ENCODE measurements around the gene SSNA1. TPM values are rescaled to one million over a fixed set of nuclear protein-coding genes. Genes with fewer than 3 reads are reported as not detected.

SSNA1 gene
- total RNA-seq, 4 donors from 2014 or later = 93.5 to 104 (median 99.8) TPM

DNA sequence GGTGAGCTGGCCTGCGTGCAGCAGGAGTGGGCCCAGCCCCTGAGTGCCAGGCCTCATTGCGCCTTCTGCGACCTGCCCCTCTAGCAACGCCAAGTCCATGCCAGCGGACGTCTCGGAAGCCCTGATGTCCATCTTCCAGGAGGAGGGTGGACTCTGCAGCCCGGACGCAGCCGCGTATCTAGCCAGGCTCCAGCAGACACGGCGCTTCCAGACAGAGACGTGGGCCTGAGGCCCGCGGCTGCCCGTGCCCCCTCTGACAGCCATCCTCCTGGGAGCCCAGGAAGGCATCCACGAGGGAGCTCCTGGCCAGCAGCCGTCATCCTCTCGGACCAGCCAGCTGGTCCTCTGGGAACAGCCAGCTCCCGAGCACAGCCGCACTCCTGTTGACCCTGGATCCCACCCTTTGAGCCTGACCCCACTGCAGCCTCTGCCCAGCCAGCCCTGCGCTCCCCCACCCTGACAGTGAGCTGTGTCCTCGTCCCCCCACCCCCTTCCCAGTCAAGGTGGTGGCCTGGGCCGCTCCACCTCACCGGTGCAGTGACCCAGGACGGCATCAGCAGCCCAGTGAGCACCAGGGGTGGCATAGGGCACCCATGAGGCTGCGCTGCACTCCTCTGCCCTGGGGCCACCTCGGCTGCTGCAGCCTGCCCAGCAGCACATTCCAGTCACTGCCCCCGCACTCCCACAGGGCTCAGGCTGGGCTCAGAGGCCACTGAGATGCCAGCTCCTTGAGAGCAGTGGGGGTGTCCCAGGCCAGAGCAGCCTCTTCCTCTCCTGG, 27.9 kb downstream of the SSNA1 start:
- Histone ChIP-seq H3K4me1 (peaks cover 3 to 26% (median 25%) of the 10 kb centered on the region in 4 donors), H3K9me3 (no peaks in the 10 kb centered on the region), H3K27ac (peak overlapping the region in 3 of 4 donors; percentile 83 to 89 (median 85)), H3K36me3 (no peaks in the 10 kb centered on the region), H3K4me3 (no peak overlapping the region), H3K27me3 (no peaks in the 10 kb centered on the region)
- DNase-seq = no peak
- intact Hi-C loops (cut with DNase I; ENCODE audit: low total_unique reads) = no loop called here
- TF ChIP-seq, protein P1, sequence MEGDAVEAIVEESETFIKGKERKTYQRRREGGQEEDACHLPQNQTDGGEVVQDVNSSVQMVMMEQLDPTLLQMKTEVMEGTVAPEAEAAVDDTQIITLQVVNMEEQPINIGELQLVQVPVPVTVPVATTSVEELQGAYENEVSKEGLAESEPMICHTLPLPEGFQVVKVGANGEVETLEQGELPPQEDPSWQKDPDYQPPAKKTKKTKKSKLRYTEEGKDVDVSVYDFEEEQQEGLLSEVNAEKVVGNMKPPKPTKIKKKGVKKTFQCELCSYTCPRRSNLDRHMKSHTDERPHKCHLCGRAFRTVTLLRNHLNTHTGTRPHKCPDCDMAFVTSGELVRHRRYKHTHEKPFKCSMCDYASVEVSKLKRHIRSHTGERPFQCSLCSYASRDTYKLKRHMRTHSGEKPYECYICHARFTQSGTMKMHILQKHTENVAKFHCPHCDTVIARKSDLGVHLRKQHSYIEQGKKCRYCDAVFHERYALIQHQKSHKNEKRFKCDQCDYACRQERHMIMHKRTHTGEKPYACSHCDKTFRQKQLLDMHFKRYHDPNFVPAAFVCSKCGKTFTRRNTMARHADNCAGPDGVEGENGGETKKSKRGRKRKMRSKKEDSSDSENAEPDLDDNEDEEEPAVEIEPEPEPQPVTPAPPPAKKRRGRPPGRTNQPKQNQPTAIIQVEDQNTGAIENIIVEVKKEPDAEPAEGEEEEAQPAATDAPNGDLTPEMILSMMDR (IDR thresholded peaks at IDR 0.05) = no peak
- TF ChIP-seq EP300 (IDR thresholded peaks at IDR 0.05; ENCODE audit: low read depth) = no peak
- TF ChIP-seq POLR2AphosphoS5 (IDR thresholded peaks at IDR 0.05) = no peak
- no peak for TF ChIP-seq POLR2A (IDR thresholded peaks at IDR 0.05)
- in situ Hi-C loops (cut with MboI; ENCODE audit: low pct_ligation_motif_present in 1 of 4, low pct_unique_long_range_greater_than_20kb in 1 of 4, low sequenced_read_pairs in 3 of 4) = loop anchor here in 1 of 4 donors (25.0 kb wide), 1 partner anchor 104 kb away; the partner anchor contains the start of gene DPP7
- 90% methylated on average over 27 of the region's 30 CpGs; no CpG with 5 or more reads in 1 of the 2 donors for WGBS, 2 donors (ENCODE audit: low coverage in 1 of 2)

DNA sequence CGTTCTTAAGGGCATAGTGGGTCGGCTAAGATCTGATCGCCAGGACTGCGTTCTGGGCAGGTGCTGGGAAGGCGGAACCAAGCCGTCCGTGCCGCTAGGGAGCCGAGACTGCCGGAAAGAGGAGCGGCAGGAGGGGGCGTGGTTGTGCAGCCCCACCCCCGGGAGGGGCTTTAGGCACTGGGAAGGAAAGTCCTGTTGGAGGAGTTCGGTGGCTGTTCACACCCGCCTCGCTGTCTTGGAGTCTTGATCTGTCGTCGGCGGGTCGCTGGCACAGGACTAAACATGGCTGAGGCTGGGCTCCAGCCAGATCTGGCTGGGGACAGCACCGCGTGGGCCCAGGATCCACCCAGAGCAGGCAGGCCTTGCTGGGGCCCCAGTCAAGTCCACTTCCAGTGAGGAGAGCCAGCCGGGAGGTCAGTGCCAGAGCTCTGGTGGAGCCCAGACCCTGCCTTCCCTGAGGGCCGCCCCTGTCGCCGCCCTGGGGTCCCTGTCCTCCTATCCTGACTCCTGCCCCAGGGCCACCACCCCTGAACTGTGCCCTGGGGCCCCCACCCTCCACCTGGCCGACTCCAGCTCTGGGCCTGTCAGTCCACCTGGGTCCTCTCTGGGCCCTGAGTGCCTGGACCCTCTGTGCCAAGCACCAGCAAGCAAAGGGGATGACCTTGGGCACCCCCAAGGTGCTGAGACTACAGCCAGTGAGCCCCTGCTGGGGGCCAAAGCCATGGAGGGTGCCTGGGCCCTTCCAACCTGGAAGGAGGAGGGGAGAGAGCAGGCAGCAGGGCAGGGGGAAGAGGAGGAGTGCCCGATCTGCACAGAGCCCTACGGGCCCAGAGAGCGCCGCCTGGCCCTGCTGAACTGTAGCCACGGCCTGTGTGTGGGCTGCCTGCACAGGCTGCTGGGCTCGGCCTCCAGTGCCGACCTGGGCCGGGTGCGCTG, 29.1 kb downstream of the SSNA1 start:
- intact Hi-C loops (cut with DNase I; ENCODE audit: low total_unique reads) (no loop called here), in situ Hi-C loops (cut with MboI; ENCODE audit: low pct_ligation_motif_present in 1 of 4, low pct_unique_long_range_greater_than_20kb in 1 of 4, low sequenced_read_pairs in 3 of 4) (loop anchor here in 1 of 4 donors (25.0 kb wide), 1 partner anchor 105 kb away; the partner anchor contains the start of gene DPP7)
- peak; percentile 94 for TF ChIP-seq POLR2A (IDR thresholded peaks at IDR 0.05)
- TF ChIP-seq, protein P1 (IDR thresholded peaks at IDR 0.05) = peak in 1 of 5 experiments; percentile 45
- no peak for TF ChIP-seq EP300 (IDR thresholded peaks at IDR 0.05; ENCODE audit: low read depth)
- peak; percentile 79 to 97 (median 94) for TF ChIP-seq POLR2AphosphoS5 (IDR thresholded peaks at IDR 0.05)
- 42% methylated on average over 33 of the region's 36 CpGs; no CpG with 5 or more reads in 1 of the 2 donors for WGBS, 2 donors (ENCODE audit: low coverage in 1 of 2)
- H3K4me3 ChIP-seq = peak overlapping the region in 3 of 4 donors; percentile 26 to 47 (median 31)
- no peaks in the 10 kb centered on the region for H3K27me3 ChIP-seq
- peak overlapping the region; percentile 83 to 89 (median 85) for H3K27ac ChIP-seq
- no peaks in the 10 kb centered on the region for H3K36me3 ChIP-seq
- H3K4me1 ChIP-seq = peaks cover 5 to 34% (median 32%) of the 10 kb centered on the region in 4 donors
- peak; percentile 93 for DNase-seq
- no peaks in the 10 kb centered on the region for H3K9me3 ChIP-seq

DNA sequence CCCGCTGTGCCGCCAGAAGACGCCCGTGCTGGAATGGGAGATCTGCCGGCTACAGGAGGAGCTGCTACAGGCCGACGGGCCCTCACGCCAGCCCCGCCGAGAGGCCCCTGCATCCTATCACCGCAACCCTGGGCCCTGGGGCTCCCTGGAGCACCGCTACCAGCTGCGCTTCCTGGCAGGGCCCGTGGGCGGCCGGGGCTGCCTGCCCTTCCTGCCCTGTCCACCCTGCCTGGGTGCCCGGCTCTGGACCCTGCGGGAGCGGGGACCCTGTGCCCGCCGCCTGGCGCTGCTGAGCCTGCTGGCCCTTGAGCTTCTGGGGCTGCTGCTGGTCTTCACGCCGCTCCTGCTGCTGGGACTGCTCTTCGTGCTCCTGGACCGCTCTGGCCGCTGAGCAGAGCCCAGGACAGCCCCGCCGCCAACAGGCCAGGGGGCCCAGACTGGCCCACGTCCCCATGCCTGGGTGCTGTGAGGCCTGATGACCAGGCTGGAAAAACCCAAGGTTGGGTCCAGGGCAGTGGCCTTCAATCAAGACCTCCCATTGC, 29.8 kb downstream of the SSNA1 start:
- peaks cover 5 to 41% (median 38%) of the 10 kb centered on the region in 4 donors for H3K4me1 ChIP-seq
- in situ Hi-C loops (cut with MboI; ENCODE audit: low pct_ligation_motif_present in 1 of 4, low pct_unique_long_range_greater_than_20kb in 1 of 4, low sequenced_read_pairs in 3 of 4) (loop anchor here in 1 of 4 donors (25.0 kb wide), 1 partner anchor 106 kb away; the partner anchor contains the start of gene DPP7), intact Hi-C loops (cut with DNase I; ENCODE audit: low total_unique reads) (no loop called here)
- H3K36me3 ChIP-seq = no peaks in the 10 kb centered on the region
- TF ChIP-seq EP300 (IDR thresholded peaks at IDR 0.05; ENCODE audit: low read depth) (no peak), POLR2A (IDR thresholded peaks at IDR 0.05) (no peak), POLR2AphosphoS5 (IDR thresholded peaks at IDR 0.05) (no peak)
- TF ChIP-seq, protein P1 (IDR thresholded peaks at IDR 0.05) = no peak
- H3K27me3 ChIP-seq = no peaks in the 10 kb centered on the region
- H3K9me3 ChIP-seq = no peaks in the 10 kb centered on the region
- H3K4me3 ChIP-seq = peak overlapping the region in 3 of 4 donors; percentile 26 to 47 (median 31)
- WGBS, 2 donors (ENCODE audit: low coverage in 1 of 2) = 85% methylated on average over 17 of the region's 30 CpGs; no CpG with 5 or more reads in 1 of the 2 donors
- H3K27ac ChIP-seq = peak overlapping the region; percentile 83 to 89 (median 85)
- DNase-seq = no peak
